T-helper 1 cell treated with Interleukin-12 subunit alpha and Interleukin-12 subunit beta and Interleukin-4 antibody, amounts not matched to agents 30 μg/mL and 1 μg/mL, for 36 hours (primary cell): Measurements from ENCODE around the gene STX8.
"Not testable (repeated sequence)": the region's sequence is repeated elsewhere in the genome, so short reads cannot be mapped to it uniquely, and the experiment has no call there.

Source experiments
- H3K27ac Mint-ChIP-seq: one replicate; pipeline ENCODE4 v1.8.0; 2021; ENCODE audit warnings: mild to moderate bottlenecking, mixed read lengths
- H3K27me3 Mint-ChIP-seq: one replicate; pipeline ENCODE4 v1.8.0; 2021; ENCODE audit warnings: low read depth, mixed read lengths
- H3K36me3 Mint-ChIP-seq: one replicate; pipeline ENCODE4 v1.8.0; 2021; ENCODE audit warnings: low read depth, mixed read lengths
- H3K4me1 Mint-ChIP-seq: one replicate; pipeline ENCODE4 v1.8.0; 2021; ENCODE audit warnings: low read depth, mixed read lengths
- H3K4me3 Mint-ChIP-seq: one replicate; pipeline ENCODE4 v1.8.0; 2021; ENCODE audit warnings: mild to moderate bottlenecking, moderate library complexity, mixed read lengths
- H3K9me3 Mint-ChIP-seq: one replicate; pipeline ENCODE4 v1.8.0; 2021; ENCODE audit warnings: mixed read lengths

STX8 gene

GRCh38 chr17:9465210-9465921 is 110.3 kb downstream of the STX8 start:
- no peaks in the 10 kb centered on the region for H3K9me3 Mint-ChIP-seq
- no peak overlapping the region for H3K27ac Mint-ChIP-seq
- no peaks in the 10 kb centered on the region for H3K27me3 Mint-ChIP-seq
- H3K4me3 Mint-ChIP-seq = no peak overlapping the region
- H3K4me1 Mint-ChIP-seq = peaks cover 23% of the 10 kb centered on the region
- peaks cover 4% of the 10 kb centered on the region for H3K36me3 Mint-ChIP-seq

- Mint-ChIP-seq H3K9me3 (no peaks in the 10 kb centered on the region), H3K4me1 (no peaks in the 10 kb centered on the region), H3K4me3 (no peak overlapping the region), H3K36me3 (peaks cover 2% of the 10 kb centered on the region), H3K27me3 (no peaks in the 10 kb centered on the region), H3K27ac (no peak overlapping the region)
These were observed 118.6 kb downstream of the STX8 start for GRCh38 chr17:9457005-9457404.

GRCh38 chr17:9456330-9456729 is 119.3 kb downstream of the STX8 start:
- H3K4me1 Mint-ChIP-seq = no peaks in the 10 kb centered on the region
- peaks cover 2% of the 10 kb centered on the region for H3K36me3 Mint-ChIP-seq
- no peak overlapping the region for H3K4me3 Mint-ChIP-seq
- H3K9me3 Mint-ChIP-seq = no peaks in the 10 kb centered on the region
- no peaks in the 10 kb centered on the region for H3K27me3 Mint-ChIP-seq
- H3K27ac Mint-ChIP-seq = no peak overlapping the region

- Mint-ChIP-seq H3K4me3 (no peak overlapping the region), H3K36me3 (no peaks in the 10 kb centered on the region), H3K9me3 (no peaks in the 10 kb centered on the region), H3K4me1 (no peaks in the 10 kb centered on the region), H3K27me3 (no peaks in the 10 kb centered on the region), H3K27ac (no peak overlapping the region)
These were observed 123.7 kb downstream of the STX8 start for GRCh38 chr17:9451934-9452333.

- H3K9me3 Mint-ChIP-seq, H3K4me3 Mint-ChIP-seq, H3K27ac Mint-ChIP-seq, H3K4me1 Mint-ChIP-seq, H3K36me3 Mint-ChIP-seq, H3K27me3 Mint-ChIP-seq: not testable (repeated sequence)
These were observed 128.3 kb downstream of the STX8 start for GRCh38 chr17:9447298-9447697.

- peaks cover 3% of the 10 kb centered on the region for H3K36me3 Mint-ChIP-seq
- no peaks in the 10 kb centered on the region for H3K27me3 Mint-ChIP-seq
- H3K9me3 Mint-ChIP-seq = no peaks in the 10 kb centered on the region
- no peak overlapping the region for H3K4me3 Mint-ChIP-seq
- H3K4me1 Mint-ChIP-seq = no peaks in the 10 kb centered on the region
- no peak overlapping the region for H3K27ac Mint-ChIP-seq
These were observed 129.1 kb downstream of the STX8 start for GRCh38 chr17:9446528-9446927.

- Mint-ChIP-seq H3K27ac (no peak overlapping the region), H3K9me3 (no peaks in the 10 kb centered on the region), H3K27me3 (no peaks in the 10 kb centered on the region), H3K4me3 (no peak overlapping the region), H3K4me1 (no peaks in the 10 kb centered on the region), H3K36me3 (peaks cover 4% of the 10 kb centered on the region)
These were observed 130.2 kb downstream of the STX8 start for GRCh38 chr17:9445424-9445823.

- Mint-ChIP-seq H3K36me3 (peaks cover 4% of the 10 kb centered on the region), H3K27me3 (no peaks in the 10 kb centered on the region), H3K27ac (no peak overlapping the region), H3K4me3 (no peak overlapping the region), H3K9me3 (no peaks in the 10 kb centered on the region), H3K4me1 (no peaks in the 10 kb centered on the region)
These were observed 130.9 kb downstream of the STX8 start for GRCh38 chr17:9444687-9445086.

- Mint-ChIP-seq H3K36me3 (peaks cover 4% of the 10 kb centered on the region), H3K4me1 (no peaks in the 10 kb centered on the region), H3K27ac (no peak overlapping the region), H3K27me3 (no peaks in the 10 kb centered on the region), H3K9me3 (no peaks in the 10 kb centered on the region), H3K4me3 (no peak overlapping the region)
These were observed 131.8 kb downstream of the STX8 start for GRCh38 chr17:9443811-9444210.

GRCh38 chr17:9439851-9440250 is 135.8 kb downstream of the STX8 start:
- Mint-ChIP-seq H3K4me1 (no peaks in the 10 kb centered on the region), H3K9me3 (no peaks in the 10 kb centered on the region), H3K27ac (no peak overlapping the region), H3K27me3 (no peaks in the 10 kb centered on the region), H3K4me3 (no peak overlapping the region), H3K36me3 (peaks cover 4% of the 10 kb centered on the region)

- H3K9me3 Mint-ChIP-seq = no peaks in the 10 kb centered on the region
- peaks cover 8% of the 10 kb centered on the region for H3K4me1 Mint-ChIP-seq
- H3K36me3 Mint-ChIP-seq = peaks cover 1% of the 10 kb centered on the region
- H3K4me3 Mint-ChIP-seq = no peak overlapping the region
- H3K27me3 Mint-ChIP-seq = no peaks in the 10 kb centered on the region
- no peak overlapping the region for H3K27ac Mint-ChIP-seq
These were observed 139.0 kb downstream of the STX8 start for GRCh38 chr17:9436630-9437029.

GRCh38 chr17:9435165-9435564 is 140.5 kb downstream of the STX8 start:
- Mint-ChIP-seq H3K36me3 (no peaks in the 10 kb centered on the region), H3K27ac (no peak overlapping the region), H3K4me3 (no peak overlapping the region), H3K27me3 (no peaks in the 10 kb centered on the region), H3K4me1 (peaks cover 8% of the 10 kb centered on the region), H3K9me3 (no peaks in the 10 kb centered on the region)

- Mint-ChIP-seq H3K4me1 (peaks cover 8% of the 10 kb centered on the region), H3K27ac (no peak overlapping the region), H3K9me3 (no peaks in the 10 kb centered on the region), H3K27me3 (no peaks in the 10 kb centered on the region), H3K4me3 (no peak overlapping the region), H3K36me3 (no peaks in the 10 kb centered on the region)
These were observed 141.0 kb downstream of the STX8 start for GRCh38 chr17:9434642-9435057.

- no peaks in the 10 kb centered on the region for H3K36me3 Mint-ChIP-seq
- H3K4me1 Mint-ChIP-seq = peaks cover 8% of the 10 kb centered on the region
- H3K9me3 Mint-ChIP-seq = no peaks in the 10 kb centered on the region
- H3K27ac Mint-ChIP-seq = no peak overlapping the region
- H3K27me3 Mint-ChIP-seq = no peaks in the 10 kb centered on the region
- H3K4me3 Mint-ChIP-seq = no peak overlapping the region
These were observed 142.6 kb downstream of the STX8 start for GRCh38 chr17:9432934-9433421.

GRCh38 chr17:9432134-9432885 is 143.3 kb downstream of the STX8 start:
- Mint-ChIP-seq H3K27me3 (no peaks in the 10 kb centered on the region), H3K4me1 (peaks cover 8% of the 10 kb centered on the region), H3K4me3 (no peak overlapping the region), H3K27ac (no peak overlapping the region), H3K9me3 (no peaks in the 10 kb centered on the region), H3K36me3 (no peaks in the 10 kb centered on the region)
